ENCODE data around the gene HMGXB4.

- TF ChIP-seq CTCF (IDR thresholded peaks at IDR 0.05) (no peak), POLR2A (IDR thresholded peaks at IDR 0.05) (no peak)
These were observed 55.1 kb downstream of the HMGXB4 start for GRCh38 chr22:35312198-35313059.
